HG02678 (cell line): Measurements from ENCODE around the gene LMAN2.
"Not testable (repeated sequence)": the region's sequence is repeated elsewhere in the genome, so short reads cannot be mapped to it uniquely, and the experiment has no call there.

ENCODE experiments used
- ATAC-seq: cut with Tn5 transposase; IDR thresholded peaks from one replicate; pipeline ENCODE4 v1.9.1; 2021; ENCODE audit warnings: mild to moderate bottlenecking, moderate library complexity; ENCODE audit not compliant: unreplicated experiment

The LMAN2 gene

DNA sequence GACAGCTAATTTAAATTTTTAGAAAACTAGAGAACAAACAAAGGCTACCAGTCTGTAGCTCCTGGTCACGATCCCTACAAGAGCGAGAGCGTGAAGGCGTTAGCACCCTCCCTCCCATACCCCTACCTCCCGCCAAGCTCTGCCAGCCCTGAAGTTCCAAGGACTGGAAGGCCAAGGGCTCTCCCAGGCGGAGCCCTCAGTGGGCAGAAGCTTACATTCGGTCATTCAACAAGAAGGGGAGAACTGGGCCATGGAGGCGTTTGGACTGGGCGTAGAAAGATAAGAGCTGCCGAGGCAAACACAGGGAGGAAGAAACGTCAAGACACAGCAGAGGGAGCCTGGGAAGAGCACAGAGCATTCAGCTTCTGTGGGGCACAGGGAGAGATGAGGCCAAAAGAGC lies 42.7 kb downstream of the LMAN2 start:
- no peak for ATAC-seq

GRCh38 chr5:177307544-177308363 lies 43.7 kb downstream of the LMAN2 start:
- no peak for ATAC-seq

GRCh38 chr5:177306674-177307543 lies 44.6 kb downstream of the LMAN2 start:
- ATAC-seq, result no peak

DNA sequence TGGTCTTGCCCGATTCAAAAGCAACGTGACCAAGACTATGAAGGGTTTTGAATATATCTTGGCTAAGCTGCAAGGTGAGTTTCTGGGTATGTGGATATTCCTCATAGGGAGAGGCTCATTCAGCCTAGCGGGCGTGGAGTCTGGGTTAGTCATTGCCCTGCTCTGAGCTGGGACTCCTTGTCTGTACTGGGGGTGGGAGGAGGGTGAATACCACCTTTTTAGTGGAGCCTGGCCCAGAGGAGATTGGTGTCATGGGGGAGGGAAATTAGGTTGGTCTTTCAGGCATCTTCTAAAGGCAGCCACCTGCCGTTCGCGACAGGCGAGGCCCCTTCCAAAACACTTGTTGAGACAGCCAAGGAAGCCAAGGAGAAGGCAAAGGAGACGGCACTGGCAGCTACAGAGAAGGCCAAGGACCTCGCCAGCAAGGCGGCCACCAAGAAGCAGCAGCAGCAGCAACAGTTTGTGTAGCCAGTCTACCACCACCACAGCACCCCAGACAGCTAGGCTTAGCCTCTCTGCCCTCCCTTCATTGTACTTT lies 45.3 kb downstream of the LMAN2 start:
- ATAC-seq, result not testable (repeated sequence)

DNA sequence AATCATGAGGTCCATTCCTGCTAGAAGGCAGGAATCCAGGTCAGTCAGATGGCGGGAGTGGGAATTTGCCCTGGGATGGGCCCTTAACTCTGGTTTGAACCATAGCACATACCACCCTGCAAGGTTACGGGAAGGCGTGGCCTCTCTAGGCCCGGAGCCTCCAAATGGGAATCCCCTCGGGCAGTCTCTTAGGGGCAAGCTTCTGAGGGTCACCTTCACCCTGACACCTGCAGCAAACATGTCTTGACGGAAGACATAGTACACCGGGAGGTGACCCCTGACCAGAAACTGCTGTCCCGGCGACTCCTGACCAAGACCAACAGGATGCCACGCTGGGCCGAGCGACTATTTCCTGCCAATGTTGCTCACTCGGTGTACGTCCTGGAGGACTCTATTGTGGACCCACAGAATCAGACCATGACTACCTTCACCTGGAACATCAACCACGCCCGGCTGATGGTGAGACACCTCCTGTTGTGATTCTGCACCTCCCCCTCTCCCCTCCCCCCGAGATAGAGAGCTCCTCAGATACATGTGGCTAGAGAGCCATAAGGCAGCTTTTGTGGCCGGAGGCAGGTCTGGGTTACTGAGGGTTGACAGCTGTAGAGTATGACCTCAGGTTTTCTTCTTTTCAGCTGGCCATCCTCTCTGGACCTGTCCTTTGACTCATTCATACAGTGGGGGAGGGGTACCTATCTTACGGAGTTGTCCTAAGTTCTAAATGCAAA lies 46.9 kb downstream of the LMAN2 start:
- ATAC-seq, result no peak

DNA sequence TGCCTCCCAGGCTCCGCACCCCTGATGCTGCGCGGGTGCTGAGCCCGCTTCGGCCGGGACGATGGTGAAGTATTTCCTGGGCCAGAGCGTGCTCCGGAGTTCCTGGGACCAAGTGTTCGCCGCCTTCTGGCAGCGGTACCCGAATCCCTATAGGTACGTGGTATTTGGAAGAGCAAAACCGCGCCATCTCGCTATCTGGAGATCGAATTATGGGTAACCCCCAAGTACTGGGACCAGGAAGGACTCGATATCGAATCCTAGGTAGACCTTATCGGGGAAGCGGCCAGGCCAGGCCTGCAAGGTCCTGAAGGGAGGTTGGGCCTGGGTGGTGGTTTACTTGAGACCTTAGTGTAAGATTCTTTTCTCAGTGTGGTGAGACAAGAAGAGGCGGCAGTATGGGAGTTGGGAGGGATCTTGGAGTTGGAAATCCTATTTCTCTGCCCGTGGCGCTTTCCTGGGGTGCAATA lies 47.5 kb downstream of the LMAN2 start:
- peak; percentile 2 for ATAC-seq

GRCh38 chr5:177303121-177303924 lies 48.1 kb downstream of the LMAN2 start, which contains the start of the genes PRELID1 and RAB24:
TSS of gene PRELID1 (plus strand) at chr5:177303799. CDS start at chr5:177303986, 187 bp downstream.
TSS of gene RAB24 (minus strand) at chr5:177303719. CDS start at chr5:177303288, 431 bp downstream.
- peak; percentile 67 for ATAC-seq

DNA sequence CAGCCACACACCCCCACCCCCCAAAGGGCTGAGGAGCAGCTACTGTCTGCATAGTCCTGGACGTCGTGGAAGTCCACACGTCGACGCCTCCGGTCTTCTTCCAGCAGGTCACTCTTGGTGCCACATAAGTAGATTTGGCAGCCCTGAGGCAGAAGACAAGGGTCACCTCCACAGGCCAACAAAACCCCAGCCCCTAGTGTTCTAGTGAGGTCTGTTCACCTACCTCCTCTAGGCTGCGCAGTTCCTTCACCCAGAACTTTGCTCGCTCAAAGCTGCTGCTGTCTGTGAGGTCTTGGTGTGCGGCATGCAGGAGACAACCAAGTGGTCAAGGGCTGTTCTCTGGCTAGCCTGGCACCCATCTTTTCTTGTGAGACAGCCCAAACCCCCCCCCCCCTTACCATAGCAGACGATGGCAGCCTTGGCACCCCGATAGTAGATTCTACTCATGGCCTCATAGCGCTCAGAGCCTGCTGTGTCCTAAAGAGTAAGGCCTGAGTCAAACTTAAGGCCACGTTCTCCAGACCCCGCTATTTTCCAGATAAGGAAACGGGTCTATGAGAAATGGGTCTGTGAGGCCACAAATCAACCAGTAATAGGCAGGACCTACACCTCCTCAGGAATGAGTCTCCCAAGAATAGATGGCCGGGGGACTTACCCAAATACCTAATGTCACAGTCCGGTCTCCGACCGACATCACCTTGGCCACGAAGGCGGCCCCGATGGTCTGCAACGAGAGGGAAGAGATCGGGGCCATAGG lies 48.9 kb downstream of the LMAN2 start:
- no peak for ATAC-seq

DNA sequence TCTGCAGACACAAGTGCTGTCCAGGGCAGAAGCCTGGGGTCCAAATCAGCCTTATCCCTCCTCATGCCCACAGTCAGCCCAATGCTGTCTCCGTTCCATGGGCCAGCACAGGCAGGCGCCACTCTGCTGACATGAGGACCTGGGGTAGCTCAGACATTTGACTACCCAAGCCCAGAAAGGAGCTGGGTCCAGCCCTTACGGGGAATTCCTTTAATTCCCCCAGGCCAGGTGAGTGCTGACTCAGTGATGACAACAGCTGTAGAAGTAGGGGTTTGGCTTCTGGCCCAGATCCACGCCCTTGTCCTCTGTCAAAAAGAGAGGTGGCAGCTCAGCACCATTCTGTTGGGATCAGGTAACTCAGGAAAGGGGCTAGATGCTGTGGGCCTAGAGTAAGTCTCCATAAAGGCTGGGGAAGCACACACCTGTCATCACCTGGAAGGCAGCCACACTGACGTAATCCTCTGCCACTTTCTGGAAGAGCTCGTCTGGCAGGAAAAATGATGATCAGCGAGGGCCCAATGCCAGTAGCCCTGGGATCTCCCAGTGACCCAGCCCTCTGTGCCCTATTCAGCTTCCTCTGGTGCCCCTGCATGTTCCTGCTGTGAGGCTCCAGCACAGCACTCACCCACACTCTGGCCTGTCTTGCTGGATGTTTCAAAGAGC lies 49.8 kb downstream of the LMAN2 start:
- no peak for ATAC-seq

GRCh38 chr5:177300951-177301350 lies 50.5 kb downstream of the LMAN2 start:
- no peak for ATAC-seq

DNA sequence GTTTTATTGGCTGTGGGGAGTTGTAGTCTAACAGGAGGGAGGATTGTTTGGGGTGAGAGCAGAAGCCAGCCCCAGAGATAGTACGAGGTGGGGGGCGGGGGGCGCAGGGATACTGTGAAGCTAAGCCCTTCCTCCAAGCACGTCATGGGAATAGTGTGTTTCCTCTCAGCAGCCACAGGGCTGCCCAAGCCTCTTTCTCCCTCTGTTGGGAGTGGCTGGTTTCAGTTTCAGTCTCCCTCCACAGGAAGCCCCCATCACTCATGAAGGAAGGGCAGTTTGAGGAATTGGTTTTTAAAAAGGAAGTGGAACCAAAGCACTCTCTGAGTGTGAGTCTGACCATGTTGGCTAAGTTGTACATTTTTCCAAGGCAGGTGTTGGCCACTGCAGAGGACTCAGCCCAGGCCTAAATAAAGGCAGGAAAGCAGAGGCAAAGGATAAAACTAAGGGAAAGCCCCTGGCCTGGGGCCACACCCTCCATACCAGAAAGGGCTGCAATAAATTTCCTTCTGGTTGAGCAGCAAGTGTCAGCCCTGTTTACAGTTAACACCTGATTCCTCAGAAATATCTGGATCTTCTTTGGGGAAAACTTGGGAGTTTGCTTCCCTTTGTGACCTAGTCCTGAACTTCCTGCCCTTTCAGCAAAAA lies 51.1 kb downstream of the LMAN2 start:
- ATAC-seq, result peak; percentile 39

DNA sequence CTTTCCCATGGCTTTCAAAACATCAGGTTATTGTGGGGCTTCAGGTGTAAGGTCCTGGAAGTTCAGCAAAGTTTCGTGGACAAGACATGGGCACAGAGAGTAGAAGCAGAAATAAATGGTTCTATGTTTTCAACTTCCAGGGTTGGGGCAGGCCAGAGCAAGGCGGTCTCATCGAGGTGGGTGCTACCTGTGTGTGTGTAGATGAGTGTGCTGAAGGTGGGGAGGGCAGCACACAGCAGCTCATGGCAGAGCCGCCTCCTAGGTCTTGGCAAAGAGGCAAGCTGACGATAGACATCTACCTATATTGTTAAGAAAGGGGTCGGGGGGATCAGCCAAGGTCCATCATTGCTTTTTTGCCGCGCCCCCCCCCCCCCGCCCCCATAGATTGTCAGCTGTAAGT lies 51.8 kb downstream of the LMAN2 start:
- no peak for ATAC-seq

GRCh38 chr5:177297922-177298321 lies 53.5 kb downstream of the LMAN2 start:
- no peak for ATAC-seq

GRCh38 chr5:177296581-177296980 lies 54.9 kb downstream of the LMAN2 start:
- no peak for ATAC-seq

- no peak for ATAC-seq
These were observed 55.5 kb downstream of the LMAN2 start for GRCh38 chr5:177295924-177296323.

- no peak for ATAC-seq
These were observed 56.8 kb downstream of the LMAN2 start for GRCh38 chr5:177294632-177295031.

DNA sequence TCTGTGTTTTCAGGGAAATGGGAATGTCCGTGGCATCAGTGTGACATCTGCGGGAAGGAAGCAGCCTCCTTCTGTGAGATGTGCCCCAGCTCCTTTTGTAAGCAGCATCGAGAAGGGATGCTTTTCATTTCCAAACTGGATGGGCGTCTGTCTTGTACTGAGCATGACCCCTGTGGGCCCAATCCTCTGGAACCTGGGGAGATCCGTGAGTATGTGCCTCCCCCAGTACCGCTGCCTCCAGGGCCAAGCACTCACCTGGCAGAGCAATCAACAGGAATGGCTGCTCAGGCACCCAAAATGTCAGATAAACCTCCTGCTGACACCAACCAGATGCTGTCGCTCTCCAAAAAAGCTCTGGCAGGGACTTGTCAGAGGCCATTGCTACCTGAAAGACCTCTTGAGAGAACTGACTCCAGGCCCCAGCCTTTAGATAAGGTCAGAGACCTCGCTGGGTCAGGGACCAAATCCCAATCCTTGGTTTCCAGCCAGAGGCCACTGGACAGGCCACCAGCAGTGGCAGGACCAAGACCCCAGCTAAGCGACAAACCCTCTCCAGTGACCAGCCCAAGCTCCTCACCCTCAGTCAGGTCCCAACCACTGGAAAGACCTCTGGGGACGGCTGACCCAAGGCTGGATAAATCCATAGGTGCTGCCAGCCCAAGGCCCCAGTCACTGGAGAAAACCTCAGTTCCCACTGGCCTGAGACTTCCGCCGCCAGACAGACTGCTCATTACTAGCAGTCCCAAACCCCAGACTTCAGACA lies 57.5 kb downstream of the LMAN2 start:
- ATAC-seq, result no peak
